ENCODE results near the gene MLKL. TPM values are rescaled to one million over a fixed set of nuclear protein-coding genes. Genes with fewer than 3 reads are reported as not detected.

Gene MLKL
- polyA plus RNA-seq, 1 donor (not counting 4 experiments of a cell fraction or from before 2014, with no cell fraction given): 12.5 TPM

GRCh38 chr16:74625500-74626350 is 74.9 kb downstream of the MLKL start:
- Histone ChIP-seq H3K9ac (ENCODE audit: control insufficient read depth, extremely low read depth, insufficient read depth, low read length) (no peak overlapping the region), H3K79me2 (ENCODE audit: control insufficient read depth, insufficient read depth, low read length) (no peaks in the 10 kb centered on the region), H2AFZ (ENCODE audit: control insufficient read depth, low read length) (no peak overlapping the region), H3K27ac (ENCODE audit: control insufficient read depth, insufficient read depth, low read length) (no peak overlapping the region), H3K27me3 (ENCODE audit: control insufficient read depth, extremely low read depth, insufficient read depth, low read length) (no peaks in the 10 kb centered on the region), H3K4me1 (ENCODE audit: control insufficient read depth, extremely low read depth, insufficient read depth, low read length) (no peaks in the 10 kb centered on the region), H3K9me1 (ENCODE audit: control insufficient read depth, extremely low read depth, insufficient read depth, low read length) (no peaks in the 10 kb centered on the region), H3K36me3 (ENCODE audit: control insufficient read depth in 2 of 2, extremely low read depth in 1 of 2, insufficient read depth in 2 of 2, low read length in 2 of 2) (peaks cover 26 to 40% of the 10 kb centered on the region in 2 experiments), H4K20me1 (ENCODE audit: control insufficient read depth, extremely low read depth, insufficient read depth, low read length) (no peaks in the 10 kb centered on the region), H3K9me3 (ENCODE audit: control insufficient read depth, low read depth, low read length) (no peaks in the 10 kb centered on the region), H3K4me2 (ENCODE audit: control insufficient read depth, extremely low read depth, insufficient read depth, low read depth, low read length) (no peak overlapping the region), H3K4me3 (ENCODE audit: control insufficient read depth in 2 of 3, extremely low read depth in 1 of 3, insufficient read depth in 2 of 3, low read depth in 1 of 3, low read length in 3 of 3) (no peak overlapping the region)
- no peak for DNase-seq (ENCODE audit: low read depth, low spot score)
- dilution Hi-C loops (cut with MboI; ENCODE audit: extremely low pct_ligation_motif_present, low sequenced_read_pairs): no loop called here
- TF ChIP-seq CTCF (optimal IDR thresholded peaks at IDR 0.05 in 1 of 3, IDR thresholded peaks at IDR 0.05 in 1 of 3, conservative IDR thresholded peaks at IDR 0.05 in 1 of 3; ENCODE audit: extremely low read depth in 1 of 3, insufficient read depth in 2 of 3, low read length in 3 of 3) (no peak), EZH2 (IDR thresholded peaks at IDR 0.05; ENCODE audit: low read length) (no peak)
- no peak for FAIRE-seq

- Histone ChIP-seq H3K9me3 (ENCODE audit: control insufficient read depth, low read depth, low read length) (no peaks in the 10 kb centered on the region), H4K20me1 (ENCODE audit: control insufficient read depth, extremely low read depth, insufficient read depth, low read length) (no peaks in the 10 kb centered on the region), H3K27ac (ENCODE audit: control insufficient read depth, insufficient read depth, low read length) (no peak overlapping the region), H3K36me3 (ENCODE audit: control insufficient read depth in 2 of 2, extremely low read depth in 1 of 2, insufficient read depth in 2 of 2, low read length in 2 of 2) (peaks cover 21 to 44% of the 10 kb centered on the region in 2 experiments), H3K4me2 (ENCODE audit: control insufficient read depth, extremely low read depth, insufficient read depth, low read depth, low read length) (no peak overlapping the region), H2AFZ (ENCODE audit: control insufficient read depth, low read length) (no peak overlapping the region), H3K27me3 (ENCODE audit: control insufficient read depth, extremely low read depth, insufficient read depth, low read length) (no peaks in the 10 kb centered on the region), H3K9me1 (ENCODE audit: control insufficient read depth, extremely low read depth, insufficient read depth, low read length) (no peaks in the 10 kb centered on the region), H3K9ac (ENCODE audit: control insufficient read depth, extremely low read depth, insufficient read depth, low read length) (no peak overlapping the region), H3K4me3 (ENCODE audit: control insufficient read depth in 2 of 3, extremely low read depth in 1 of 3, insufficient read depth in 2 of 3, low read depth in 1 of 3, low read length in 3 of 3) (no peak overlapping the region), H3K4me1 (ENCODE audit: control insufficient read depth, extremely low read depth, insufficient read depth, low read length) (no peaks in the 10 kb centered on the region), H3K79me2 (ENCODE audit: control insufficient read depth, insufficient read depth, low read length) (no peaks in the 10 kb centered on the region)
- TF ChIP-seq EZH2 (IDR thresholded peaks at IDR 0.05; ENCODE audit: low read length) (no peak), CTCF (optimal IDR thresholded peaks at IDR 0.05 in 1 of 3, IDR thresholded peaks at IDR 0.05 in 1 of 3, conservative IDR thresholded peaks at IDR 0.05 in 1 of 3; ENCODE audit: extremely low read depth in 1 of 3, insufficient read depth in 2 of 3, low read length in 3 of 3) (no peak)
- DNase-seq (ENCODE audit: low read depth, low spot score) (no peak), FAIRE-seq (no peak)
- dilution Hi-C loops (cut with MboI; ENCODE audit: extremely low pct_ligation_motif_present, low sequenced_read_pairs): no loop called here
These were observed 76.8 kb downstream of the MLKL start for GRCh38 chr16:74623839-74624235.

All from keratinocyte (primary cell).